Thoracic aorta (tissue), 2 donors: ENCODE measurements around the gene MUC2. TPM values are rescaled to one million over a fixed set of nuclear protein-coding genes. Genes with fewer than 3 reads are reported as not detected.

Source experiments
- ATAC-seq: fragments of 150-250 bp; one replicate; pipeline ENCODE4 v1.8.0; 2017; ENCODE audit warnings: low read depth; ENCODE audit not compliant: insufficient number of reproducible peaks, low FRiP score
- DNase-seq: peaks from one replicate; pipeline ENCODE4 v3.0.0-alpha.2; 2020; ENCODE audit warnings: low spot score
- H3K27ac ChIP-seq, 2 donors: fragments of 200-600 bp; sonication (generic); 1 replicate in 1 of 2; 2 replicates in 1 of 2; pipeline ENCODE4 v1.5.1; 2016; ENCODE audit warnings: mild to moderate bottlenecking in 2 of 2, moderate library complexity in 2 of 2
- H3K27me3 ChIP-seq: fragments of 200-600 bp; sonication (generic); replicated peaks from 2 replicates; pipeline ENCODE4 v1.6.0; 2016; ENCODE audit warnings: mild to moderate bottlenecking; ENCODE audit not compliant: insufficient read depth
- H3K36me3 ChIP-seq: fragments of 200-600 bp; sonication (generic); one replicate; pipeline ENCODE4 v1.5.1; 2016
- H3K4me1 ChIP-seq, 2 donors: fragments of 200-600 bp; sonication (generic); 1 replicate in 1 of 2; 2 replicates in 1 of 2; pipeline versions ENCODE4 v1.5.1 to v1.6.0; 2016; ENCODE audit warnings: low read depth in 2 of 2, mild to moderate bottlenecking in 1 of 2; ENCODE audit not compliant: control insufficient read depth in 1 of 2
- H3K4me3 ChIP-seq: fragments of 200-600 bp; sonication (generic); 2 replicates; pipeline ENCODE4 v1.5.1; 2016; ENCODE audit warnings: mild to moderate bottlenecking
- H3K9me3 ChIP-seq: fragments of 200-600 bp; sonication (generic); 2 replicates; pipeline ENCODE4 v1.5.1; 2016
- total RNA-seq, 2 donors: library from RNA; depleted of rRNA; stranded (reverse); fragments of >200 nt; gene quantifications; one replicate each; pipeline versions ENCODE4 v1.1.0 to v1.2.3, GENCODE V29; 2016
- TF ChIP-seq, protein P1 (sequence below): fragments of 200-600 bp; sonication (generic); IDR thresholded peaks from one replicate; pipeline ENCODE4 v1.5.1; 2019; ENCODE audit warnings: antibody characterized with exemption

Gene MUC2
- total RNA-seq, 2 donors from 2014 or later = not detected

DNA sequence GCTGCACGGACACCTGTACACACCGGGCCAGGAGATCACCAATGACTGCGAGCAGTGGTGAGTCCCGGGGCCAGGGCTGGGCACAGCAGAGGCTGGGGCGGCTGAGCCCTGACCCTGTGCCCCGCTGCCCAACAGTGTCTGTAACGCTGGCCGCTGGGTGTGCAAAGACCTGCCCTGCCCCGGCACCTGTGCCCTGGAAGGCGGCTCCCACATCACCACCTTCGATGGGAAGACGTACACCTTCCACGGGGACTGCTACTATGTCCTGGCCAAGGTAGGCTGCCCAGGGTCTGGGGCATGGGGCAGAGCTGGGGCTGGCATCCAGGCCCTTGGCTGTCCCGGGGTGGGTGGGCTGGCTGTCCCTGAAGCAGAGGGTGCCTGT lies 7.7 kb downstream of the MUC2 start:
- ATAC-seq (no peak), DNase-seq (no peak)
- H3K4me3 ChIP-seq = no peak overlapping the region
- no peak overlapping the region for H3K27ac ChIP-seq
- no peaks in the 10 kb centered on the region for H3K4me1 ChIP-seq
- TF ChIP-seq, protein P1, sequence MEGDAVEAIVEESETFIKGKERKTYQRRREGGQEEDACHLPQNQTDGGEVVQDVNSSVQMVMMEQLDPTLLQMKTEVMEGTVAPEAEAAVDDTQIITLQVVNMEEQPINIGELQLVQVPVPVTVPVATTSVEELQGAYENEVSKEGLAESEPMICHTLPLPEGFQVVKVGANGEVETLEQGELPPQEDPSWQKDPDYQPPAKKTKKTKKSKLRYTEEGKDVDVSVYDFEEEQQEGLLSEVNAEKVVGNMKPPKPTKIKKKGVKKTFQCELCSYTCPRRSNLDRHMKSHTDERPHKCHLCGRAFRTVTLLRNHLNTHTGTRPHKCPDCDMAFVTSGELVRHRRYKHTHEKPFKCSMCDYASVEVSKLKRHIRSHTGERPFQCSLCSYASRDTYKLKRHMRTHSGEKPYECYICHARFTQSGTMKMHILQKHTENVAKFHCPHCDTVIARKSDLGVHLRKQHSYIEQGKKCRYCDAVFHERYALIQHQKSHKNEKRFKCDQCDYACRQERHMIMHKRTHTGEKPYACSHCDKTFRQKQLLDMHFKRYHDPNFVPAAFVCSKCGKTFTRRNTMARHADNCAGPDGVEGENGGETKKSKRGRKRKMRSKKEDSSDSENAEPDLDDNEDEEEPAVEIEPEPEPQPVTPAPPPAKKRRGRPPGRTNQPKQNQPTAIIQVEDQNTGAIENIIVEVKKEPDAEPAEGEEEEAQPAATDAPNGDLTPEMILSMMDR = no peak
- no peaks in the 10 kb centered on the region for H3K36me3 ChIP-seq
- no peaks in the 10 kb centered on the region for H3K9me3 ChIP-seq
- H3K27me3 ChIP-seq = no peaks in the 10 kb centered on the region

DNA sequence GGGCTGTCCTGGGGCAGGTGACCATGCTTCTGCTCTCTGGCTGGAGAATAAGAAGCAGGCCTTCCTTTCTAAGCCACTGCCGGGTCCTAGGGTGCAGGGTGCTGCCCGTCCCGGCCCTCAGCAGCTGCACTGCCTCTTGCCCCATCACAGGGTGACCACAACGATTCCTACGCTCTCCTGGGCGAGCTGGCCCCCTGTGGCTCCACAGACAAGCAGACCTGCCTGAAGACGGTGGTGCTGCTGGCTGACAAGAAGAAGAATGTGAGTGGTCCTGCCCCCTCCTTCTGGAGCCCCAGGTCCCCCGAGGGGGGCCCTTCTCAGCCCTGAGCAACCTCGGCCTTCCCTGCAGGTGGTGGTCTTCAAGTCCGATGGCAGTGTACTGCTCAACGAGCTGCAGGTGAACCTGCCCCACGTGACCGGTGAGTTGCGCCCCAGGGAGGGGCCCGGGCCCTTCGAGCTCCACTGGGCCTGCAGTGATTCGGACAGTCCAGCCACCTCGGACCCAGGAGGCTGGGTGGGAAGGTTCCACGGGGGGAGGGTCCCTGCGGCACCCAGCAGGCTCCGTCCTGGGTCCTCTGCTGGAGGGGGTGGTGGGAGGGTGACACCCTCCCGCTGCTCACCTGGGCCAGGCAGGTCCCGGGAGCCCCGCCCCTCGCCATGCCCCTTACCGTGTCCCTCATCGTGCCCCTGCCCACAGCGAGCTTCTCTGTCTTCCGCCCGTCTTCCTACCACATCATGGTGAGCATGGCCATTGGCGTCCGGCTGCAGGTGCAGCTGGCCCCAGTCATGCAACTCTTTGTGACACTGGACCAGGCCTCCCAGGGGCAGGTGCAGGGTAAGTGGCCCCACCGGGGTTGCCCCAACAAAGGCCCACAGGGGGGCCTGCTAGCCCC lies 8.3 kb downstream of the MUC2 start:
- TF ChIP-seq, protein P1 = no peak

DNA sequence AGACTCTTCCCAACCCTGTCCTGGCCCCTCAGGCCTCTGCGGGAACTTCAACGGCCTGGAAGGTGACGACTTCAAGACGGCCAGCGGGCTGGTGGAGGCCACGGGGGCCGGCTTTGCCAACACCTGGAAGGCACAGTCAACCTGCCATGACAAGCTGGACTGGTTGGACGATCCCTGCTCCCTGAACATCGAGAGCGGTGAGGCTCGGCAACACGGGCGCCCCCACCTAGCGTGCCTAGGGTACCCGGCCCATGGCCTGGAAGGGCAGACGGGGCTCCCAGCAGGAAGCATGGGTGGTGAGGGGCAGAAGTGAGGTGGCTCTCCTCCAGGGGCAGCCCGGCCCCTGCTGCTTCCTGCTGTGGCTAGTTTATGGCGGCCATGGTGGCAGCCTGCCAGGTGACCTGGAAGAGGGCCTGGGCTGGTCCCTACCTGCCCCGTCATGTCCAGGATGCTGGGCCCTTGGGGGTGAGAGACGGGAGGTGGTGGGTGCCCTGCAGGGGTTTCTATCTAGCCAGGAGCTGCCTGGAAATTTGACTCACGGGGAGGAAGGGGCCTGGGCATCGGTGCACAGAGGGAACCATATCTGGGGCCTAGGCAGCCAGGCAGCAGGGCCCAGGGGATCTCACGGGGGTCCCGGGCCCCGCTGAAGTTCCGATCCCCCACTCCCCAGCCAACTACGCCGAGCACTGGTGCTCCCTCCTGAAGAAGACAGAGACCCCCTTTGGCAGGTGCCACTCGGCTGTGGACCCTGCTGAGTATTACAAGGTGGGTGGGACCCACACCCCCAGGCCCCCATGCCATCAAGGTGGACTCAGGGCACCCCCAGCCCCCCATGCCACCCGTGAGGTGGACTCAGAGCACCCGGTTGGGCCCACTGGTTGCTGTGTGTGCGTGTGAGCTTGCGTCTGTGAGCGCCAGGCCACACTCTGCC lies 9.2 kb downstream of the MUC2 start:
- H3K9me3 ChIP-seq = no peaks in the 10 kb centered on the region
- no peaks in the 10 kb centered on the region for H3K27me3 ChIP-seq
- H3K36me3 ChIP-seq = no peaks in the 10 kb centered on the region
- no peak for ATAC-seq
- TF ChIP-seq, protein P1 = no peak
- DNase-seq = no peak
- no peak overlapping the region for H3K4me3 ChIP-seq
- H3K4me1 ChIP-seq = no peaks in the 10 kb centered on the region
- H3K27ac ChIP-seq = no peak overlapping the region

More for the DNA sequence above, 8.3 kb downstream of the MUC2 start:
- DNase-seq (no peak), ATAC-seq (no peak)
- no peak overlapping the region for H3K4me3 ChIP-seq
- H3K36me3 ChIP-seq = no peaks in the 10 kb centered on the region
- no peaks in the 10 kb centered on the region for H3K9me3 ChIP-seq
- no peaks in the 10 kb centered on the region for H3K27me3 ChIP-seq
- no peak overlapping the region for H3K27ac ChIP-seq
- H3K4me1 ChIP-seq = no peaks in the 10 kb centered on the region

DNA sequence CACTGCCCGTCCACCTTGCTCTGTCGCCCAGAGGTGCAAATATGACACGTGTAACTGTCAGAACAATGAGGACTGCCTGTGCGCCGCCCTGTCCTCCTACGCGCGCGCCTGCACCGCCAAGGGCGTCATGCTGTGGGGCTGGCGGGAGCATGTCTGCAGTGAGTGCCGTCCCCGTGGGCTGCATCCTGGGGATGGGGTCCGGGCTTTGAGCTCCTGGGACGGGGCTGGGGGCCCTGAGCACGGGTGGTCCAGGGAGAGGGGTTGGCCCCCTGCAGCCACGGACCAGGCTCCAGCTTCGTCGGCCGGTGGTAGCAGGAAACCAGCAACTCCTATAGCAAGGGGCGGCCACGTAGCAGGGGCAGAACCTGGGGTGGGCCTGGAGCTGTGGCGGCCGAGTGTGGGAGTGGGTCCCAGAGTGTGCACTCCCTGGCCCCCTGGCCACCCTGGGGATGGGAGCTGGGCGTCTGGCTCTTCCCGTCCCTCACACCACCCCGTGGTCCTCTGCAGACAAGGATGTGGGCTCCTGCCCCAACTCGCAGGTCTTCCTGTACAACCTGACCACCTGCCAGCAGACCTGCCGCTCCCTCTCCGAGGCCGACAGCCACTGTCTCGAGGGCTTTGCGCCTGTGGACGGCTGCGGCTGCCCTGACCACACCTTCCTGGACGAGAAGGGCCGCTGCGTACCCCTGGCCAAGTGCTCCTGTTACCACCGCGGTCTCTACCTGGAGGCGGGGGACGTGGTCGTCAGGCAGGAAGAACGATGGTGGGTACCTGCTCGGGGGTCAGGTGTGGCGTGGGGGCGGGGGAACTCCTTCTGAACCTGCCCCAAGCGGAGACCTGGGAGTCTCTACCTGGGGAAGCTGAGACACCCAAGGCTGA lies 10.1 kb downstream of the MUC2 start:
- no peaks in the 10 kb centered on the region for H3K36me3 ChIP-seq
- ATAC-seq (no peak), DNase-seq (no peak)
- TF ChIP-seq, protein P1 = no peak
- no peak overlapping the region for H3K4me3 ChIP-seq
- H3K4me1 ChIP-seq = no peaks in the 10 kb centered on the region
- no peaks in the 10 kb centered on the region for H3K27me3 ChIP-seq
- H3K27ac ChIP-seq = no peak overlapping the region
- H3K9me3 ChIP-seq = no peaks in the 10 kb centered on the region
